NT2/D1 (cell line): ENCODE results near the gene KIAA1328.

Experiments used
- DNase-seq: peaks from one replicate; pipeline ENCODE4 v3.0.0-alpha.2; 2011; ENCODE audit warnings: low read depth, low spot score
- H3K27me3 ChIP-seq: 2 replicates; pipeline ENCODE4 v1.6.0; 2011; ENCODE audit warnings: mild to moderate bottlenecking; ENCODE audit not compliant: insufficient read length, insufficient read depth
- H3K36me3 ChIP-seq: 2 replicates; pipeline ENCODE4 v1.6.1; 2011; ENCODE audit warnings: mild to moderate bottlenecking, low read length, mixed read lengths; ENCODE audit not compliant: insufficient read depth, insufficient read length
- H3K4me1 ChIP-seq: 2 replicates; pipeline ENCODE4 v1.5.1; 2011; ENCODE audit not compliant: insufficient read depth, insufficient read length
- H3K4me3 ChIP-seq: 2 replicates; pipeline ENCODE4 v1.5.1; 2011; ENCODE audit warnings: low read depth; ENCODE audit not compliant: insufficient read length
- H3K9ac ChIP-seq: 2 replicates; pipeline ENCODE4 v1.6.0; 2011; ENCODE audit warnings: low read depth; ENCODE audit not compliant: insufficient read length
- H3K9me3 ChIP-seq: 2 replicates; pipeline ENCODE4 v1.5.1; 2011; ENCODE audit warnings: mild to moderate bottlenecking, low read length; ENCODE audit not compliant: insufficient read depth
- SUZ12 ChIP-seq: IDR thresholded peaks from 2 replicates; pipeline ENCODE4 v1.6.1; 2011; ENCODE audit not compliant: insufficient read length, insufficient read depth; ENCODE audit errors: extremely low read depth
- YY1 ChIP-seq: IDR thresholded peaks from 2 replicates; pipeline ENCODE4 v1.6.1; 2011; ENCODE audit not compliant: insufficient read length, insufficient read depth
- ZNF274 ChIP-seq: IDR thresholded peaks from 2 replicates; pipeline ENCODE4 v1.6.1; 2011; ENCODE audit warnings: mild to moderate bottlenecking, low read depth, low read length

KIAA1328 gene

DNA sequence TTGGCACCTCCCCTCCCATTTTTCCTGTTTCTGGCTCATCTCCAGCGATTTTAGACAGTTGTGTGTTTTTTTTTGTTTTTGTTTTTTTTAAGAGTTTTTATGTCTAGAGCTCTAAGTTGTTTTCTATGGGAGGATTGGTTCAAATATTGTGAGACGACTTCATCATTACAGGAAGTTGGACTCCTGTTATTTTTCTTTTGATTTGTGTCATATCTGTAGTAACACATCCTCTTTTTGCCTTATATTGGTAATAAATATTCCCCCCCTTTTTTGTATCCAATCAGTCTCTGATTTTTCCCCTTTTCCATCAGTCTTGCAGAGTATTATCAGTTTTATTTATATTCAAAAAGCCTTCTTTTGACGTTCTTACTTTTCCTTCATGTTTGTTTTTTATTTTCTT, 89.0 kb downstream of the KIAA1328 start:
- Histone ChIP-seq H3K36me3 (no peaks in the 10 kb centered on the region), H3K4me1 (no peaks in the 10 kb centered on the region), H3K27me3 (no peaks in the 10 kb centered on the region), H3K9ac (no peak overlapping the region), H3K9me3 (no peaks in the 10 kb centered on the region), H3K4me3 (no peak overlapping the region)
- TF ChIP-seq YY1 (no peak), SUZ12 (no peak), ZNF274 (no peak)
- no peak for DNase-seq

DNA sequence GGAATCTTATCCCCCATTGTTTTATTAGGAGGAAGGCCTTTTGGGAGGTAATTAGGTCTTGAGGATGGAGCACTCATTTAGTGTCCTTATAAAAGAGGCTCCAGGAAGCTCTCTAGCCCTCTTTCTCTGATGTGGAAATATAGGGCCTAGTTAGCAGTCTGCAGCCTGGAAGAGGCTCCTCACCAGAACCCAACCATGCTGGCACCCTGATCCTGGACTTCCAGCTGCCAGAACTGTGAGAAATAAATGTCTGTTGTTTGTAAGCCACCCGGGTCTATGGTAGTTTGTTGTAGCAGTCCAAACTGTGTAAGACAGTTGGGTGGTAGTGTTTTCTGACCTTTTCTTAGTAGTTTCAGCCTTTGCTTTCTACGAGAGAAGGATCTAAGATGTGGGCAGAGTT, 100.7 kb downstream of the KIAA1328 start:
- no peak for DNase-seq
- Histone ChIP-seq H3K9ac (no peak overlapping the region), H3K27me3 (no peaks in the 10 kb centered on the region), H3K36me3 (no peaks in the 10 kb centered on the region), H3K4me1 (no peaks in the 10 kb centered on the region), H3K9me3 (peaks cover 6% of the 10 kb centered on the region; the same call in 1 of the 2 replicates), H3K4me3 (no peak overlapping the region)
- TF ChIP-seq ZNF274 (no peak), YY1 (no peak), SUZ12 (no peak)

DNA sequence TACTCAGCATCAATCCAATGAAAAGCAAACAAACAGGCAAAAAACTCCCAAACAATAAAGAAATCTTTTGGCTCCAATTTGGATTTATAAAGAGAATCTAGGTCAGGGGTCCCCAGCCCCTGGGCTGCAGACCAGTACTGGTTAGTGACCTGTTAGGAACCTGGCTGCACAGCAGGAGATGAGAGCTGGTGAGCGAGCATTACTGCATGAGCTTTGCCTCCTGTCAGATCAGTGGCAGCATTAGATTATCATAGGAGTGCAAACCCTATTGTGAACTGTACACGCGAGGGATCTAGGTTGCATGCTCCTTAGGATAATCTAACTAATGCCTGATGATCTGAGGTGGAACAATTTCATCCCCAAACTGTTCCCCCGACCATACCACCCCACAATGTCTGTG, 102.2 kb downstream of the KIAA1328 start:
- Histone ChIP-seq H3K9ac (no peak overlapping the region), H3K4me1 (no peaks in the 10 kb centered on the region), H3K4me3 (no peak overlapping the region), H3K9me3 (peaks cover 6% of the 10 kb centered on the region; the same call in 1 of the 2 replicates), H3K36me3 (no peaks in the 10 kb centered on the region), H3K27me3 (no peaks in the 10 kb centered on the region)
- TF ChIP-seq YY1 (no peak), SUZ12 (no peak), ZNF274 (no peak)
- DNase-seq: no peak

- no peak overlapping the region for H3K4me3 ChIP-seq
- peaks cover 6% of the 10 kb centered on the region; the same call in 1 of the 2 replicates for H3K9me3 ChIP-seq
- H3K27me3 ChIP-seq: no peaks in the 10 kb centered on the region
- no peak overlapping the region for H3K9ac ChIP-seq
- TF ChIP-seq SUZ12 (no peak), ZNF274 (no peak), YY1 (no peak)
- H3K4me1 ChIP-seq: no peaks in the 10 kb centered on the region
- no peak for DNase-seq
- no peaks in the 10 kb centered on the region for H3K36me3 ChIP-seq
These were observed 104.6 kb downstream of the KIAA1328 start for GRCh38 chr18:36933552-36933951.

GRCh38 chr18:36934884-36935283, 106.0 kb downstream of the KIAA1328 start:
- no peaks in the 10 kb centered on the region for H3K36me3 ChIP-seq
- no peak for TF ChIP-seq ZNF274
- H3K9ac ChIP-seq: no peak overlapping the region
- H3K4me1 ChIP-seq: no peaks in the 10 kb centered on the region
- no peaks in the 10 kb centered on the region for H3K27me3 ChIP-seq
- peaks cover 6% of the 10 kb centered on the region; the same call in 1 of the 2 replicates for H3K9me3 ChIP-seq
- DNase-seq: no peak
- H3K4me3 ChIP-seq: no peak overlapping the region

DNA sequence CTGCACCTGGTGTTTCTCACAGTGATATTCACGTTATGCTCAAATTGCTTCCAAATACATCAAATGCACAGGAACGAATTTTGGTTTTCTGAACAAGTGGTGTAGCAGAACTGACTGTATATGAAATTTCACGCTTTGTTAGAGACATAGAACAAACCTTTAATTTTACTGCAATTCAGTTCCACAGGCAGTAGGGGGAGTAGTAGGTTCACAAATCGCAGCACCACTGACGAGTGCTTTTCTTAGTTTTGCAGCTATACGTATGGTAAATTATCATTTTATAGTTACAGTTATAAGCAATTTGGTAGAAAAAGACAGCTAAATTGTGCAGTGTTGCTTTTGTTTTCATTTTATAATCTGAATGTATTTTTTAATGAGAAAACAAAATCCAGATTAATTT, 113.3 kb downstream of the KIAA1328 start:
- DNase-seq: peak; percentile 15

GRCh38 chr18:36947820-36948348, 119.0 kb downstream of the KIAA1328 start:
- Histone ChIP-seq H3K9me3 (peaks cover 7% of the 10 kb centered on the region; the same call in 1 of the 2 replicates), H3K27me3 (no peaks in the 10 kb centered on the region), H3K36me3 (no peaks in the 10 kb centered on the region), H3K4me1 (no peaks in the 10 kb centered on the region), H3K9ac (no peak overlapping the region), H3K4me3 (no peak overlapping the region)
- DNase-seq: peak; percentile 75
- TF ChIP-seq SUZ12 (no peak), YY1 (no peak), ZNF274 (no peak)

More for the DNA sequence above, 113.3 kb downstream of the KIAA1328 start:
- Histone ChIP-seq H3K27me3 (no peaks in the 10 kb centered on the region), H3K4me1 (no peaks in the 10 kb centered on the region), H3K9ac (no peak overlapping the region), H3K36me3 (no peaks in the 10 kb centered on the region), H3K9me3 (no peaks in the 10 kb centered on the region), H3K4me3 (no peak overlapping the region)
- no peak for TF ChIP-seq YY1
- no peak for TF ChIP-seq SUZ12
- no peak for TF ChIP-seq ZNF274

DNA sequence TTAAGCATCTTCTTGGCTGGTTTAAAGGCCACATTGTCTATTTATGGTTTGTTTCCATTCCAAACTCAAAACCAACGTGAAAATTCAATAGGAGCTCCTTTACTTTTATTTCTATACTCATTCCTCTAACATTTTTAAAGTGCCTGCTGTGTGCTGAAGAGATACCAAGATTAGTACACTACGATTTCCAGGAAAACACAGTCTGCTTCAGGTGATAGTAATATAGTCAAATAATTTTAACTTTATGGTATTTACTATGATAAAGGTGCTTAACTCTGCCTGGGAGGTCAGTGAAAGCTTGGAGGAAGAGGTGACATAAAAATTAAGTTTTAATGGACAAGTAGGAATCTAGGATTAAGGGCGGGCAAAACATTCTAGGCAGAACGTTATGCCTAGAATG, 121.4 kb downstream of the KIAA1328 start:
- Histone ChIP-seq H3K9ac (no peak overlapping the region), H3K36me3 (no peaks in the 10 kb centered on the region), H3K27me3 (no peaks in the 10 kb centered on the region), H3K4me3 (no peak overlapping the region), H3K9me3 (peaks cover 7% of the 10 kb centered on the region; the same call in 1 of the 2 replicates), H3K4me1 (no peaks in the 10 kb centered on the region)
- TF ChIP-seq ZNF274 (no peak), SUZ12 (no peak), YY1 (no peak)
- no peak for DNase-seq
